NCI-H2171 (cell line): ENCODE measurements around the gene TIGD6.
"Not testable (repeated sequence)": the region's sequence is repeated elsewhere in the genome, so short reads cannot be mapped to it uniquely, and the experiment has no call there.

Source experiments
- DNase-seq: peaks from one replicate; lab custom pipeline; 2025; lab: John Stamatoyannopoulos, UW

Gene TIGD6

DNA sequence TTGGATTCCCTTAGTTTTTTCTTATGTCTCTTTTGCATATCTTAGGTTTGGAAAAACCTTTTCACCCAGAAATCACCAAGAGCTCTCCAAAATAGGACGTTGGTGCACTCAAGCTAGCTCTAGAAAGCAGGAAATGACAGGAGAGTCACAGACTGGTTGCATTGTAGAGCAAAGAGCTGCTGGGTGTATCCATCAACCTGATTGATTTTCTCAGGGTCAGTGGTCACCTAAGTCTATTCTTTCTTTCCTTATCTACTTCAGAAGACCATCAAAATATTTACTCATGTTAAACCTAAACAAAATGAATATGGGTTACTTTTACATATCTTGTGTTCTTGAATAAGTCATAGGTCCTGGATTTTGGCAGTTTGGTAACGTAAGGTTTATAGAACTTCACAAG is 25.0 kb downstream of the TIGD6 start:
- no peak for DNase-seq

DNA sequence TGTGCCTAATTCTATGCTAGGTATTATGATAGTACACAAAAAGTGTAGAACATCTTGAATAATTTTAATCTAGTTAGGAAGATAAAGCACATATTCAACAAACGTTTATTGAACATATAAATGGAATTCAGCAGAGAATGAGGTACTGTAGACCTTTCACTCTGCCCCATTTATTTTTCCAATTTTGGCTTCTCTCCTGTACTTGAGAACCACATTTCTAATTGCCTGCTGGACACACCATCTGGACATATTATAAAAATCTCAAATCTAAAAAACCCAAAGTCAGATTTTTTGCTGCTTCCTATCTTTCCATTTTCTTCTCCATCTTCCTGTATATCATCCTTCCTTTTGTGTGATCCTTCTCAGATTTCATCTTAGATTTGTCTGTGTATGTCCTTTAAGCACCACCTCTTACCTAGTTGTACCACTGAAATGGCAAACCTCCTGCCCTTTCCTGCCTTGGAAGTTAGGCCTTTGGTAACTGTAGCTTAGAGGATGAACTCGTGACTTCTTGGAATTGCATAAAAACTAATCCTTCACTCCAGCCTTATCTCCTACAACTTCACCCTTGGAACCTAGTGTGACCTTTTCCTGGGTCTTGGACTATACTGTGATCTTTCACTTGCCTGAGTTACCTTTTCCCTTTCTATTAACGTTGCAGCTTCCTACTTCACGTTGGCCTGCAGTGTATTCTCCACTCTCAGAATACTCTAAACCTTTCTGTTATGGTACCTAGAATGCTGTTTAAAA is 31.1 kb downstream of the TIGD6 start:
- DNase-seq: no peak

DNA sequence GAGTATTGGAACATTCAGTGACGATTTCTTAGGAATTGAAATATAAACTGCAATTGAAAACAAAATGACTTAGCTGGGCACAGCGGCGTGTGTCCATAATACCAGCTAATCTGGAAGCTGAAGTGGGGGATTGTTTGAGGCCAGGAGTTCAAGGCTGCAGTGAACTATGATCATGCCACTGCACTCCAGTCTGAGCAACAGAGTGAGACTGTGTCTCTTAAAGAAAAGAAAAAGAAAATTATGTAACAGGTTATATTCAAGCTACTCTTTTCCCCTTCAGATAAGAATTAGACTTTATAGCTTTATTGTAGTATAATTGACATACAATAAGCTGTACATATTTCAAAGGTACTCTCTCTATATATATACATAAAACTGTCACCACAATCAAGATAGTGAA is 33.5 kb downstream of the TIGD6 start:
- no peak for DNase-seq

DNA sequence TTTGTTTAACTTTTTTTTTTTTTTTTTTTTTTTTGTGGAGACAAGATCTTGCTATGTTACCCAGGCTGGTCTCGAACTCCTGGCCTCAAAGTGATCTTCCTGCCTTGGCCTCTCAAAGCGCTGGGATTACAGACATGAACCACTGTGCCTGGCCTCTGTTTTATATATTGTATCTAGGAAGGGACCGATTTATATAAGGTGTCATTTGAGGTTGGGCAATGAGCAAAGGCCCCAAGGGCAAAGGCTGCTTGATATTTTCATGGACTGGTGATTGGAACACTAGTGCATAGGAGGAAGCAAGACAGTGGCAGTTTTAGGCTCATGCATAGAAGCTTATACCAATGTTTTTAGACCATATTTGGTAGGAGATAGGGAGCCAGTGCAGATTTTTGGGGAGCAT is 36.7 kb downstream of the TIGD6 start:
- no peak for DNase-seq

DNA sequence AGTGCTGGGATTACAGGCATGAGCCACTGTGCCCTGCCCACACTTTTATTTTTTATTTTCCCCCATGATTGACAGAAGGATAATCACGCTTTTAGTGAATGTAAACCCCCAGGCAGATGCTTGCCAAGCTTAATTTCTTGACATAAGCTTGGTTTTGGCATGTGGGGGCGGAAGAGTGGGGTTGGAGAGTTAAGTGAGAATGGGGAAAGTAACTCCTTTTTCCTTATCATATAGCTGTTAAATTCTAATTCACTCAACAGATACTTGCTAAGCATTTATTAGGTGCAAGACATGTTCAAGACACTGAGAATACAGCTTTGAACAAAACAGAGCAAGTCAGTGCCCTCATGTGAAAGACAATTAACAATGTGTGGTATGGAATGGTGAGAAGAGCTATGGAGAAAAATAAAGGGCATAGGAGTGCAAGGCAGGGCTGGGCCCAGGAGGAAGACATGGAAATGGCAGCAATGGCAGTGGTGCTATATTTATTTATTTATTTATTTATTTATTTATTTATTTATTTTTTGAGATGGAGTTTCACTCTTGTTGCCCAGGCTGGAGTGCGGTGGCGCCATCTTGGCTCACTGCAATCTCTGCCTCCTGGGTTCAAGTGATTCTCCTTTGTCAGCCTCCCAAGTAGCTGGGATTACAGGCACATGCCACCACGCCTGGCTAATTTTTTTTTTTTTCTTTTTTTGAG is 37.7 kb downstream of the TIGD6 start:
- DNase-seq: no peak

DNA sequence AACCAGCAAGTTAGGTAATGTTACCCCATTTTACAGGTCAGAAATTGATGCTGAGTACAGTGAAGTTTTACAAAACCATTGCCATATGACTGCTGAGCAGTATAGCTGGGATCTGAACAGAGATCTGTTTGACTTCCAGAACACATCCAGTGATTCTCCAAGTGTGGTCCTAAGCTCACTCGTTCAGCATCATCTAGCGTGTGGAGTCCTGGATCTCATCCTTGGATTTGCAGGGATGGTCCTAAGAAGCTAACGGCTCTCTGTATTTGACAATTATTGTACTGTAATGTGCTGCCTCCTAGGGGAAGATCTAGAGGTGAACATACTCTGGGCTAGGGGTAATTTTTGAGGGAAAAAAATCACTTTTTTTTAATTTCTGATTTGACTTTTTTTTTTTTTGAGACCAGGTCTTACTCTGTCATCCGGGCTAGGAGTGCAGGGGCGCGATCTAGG is 38.5 kb downstream of the TIGD6 start:
- no peak for DNase-seq

DNA sequence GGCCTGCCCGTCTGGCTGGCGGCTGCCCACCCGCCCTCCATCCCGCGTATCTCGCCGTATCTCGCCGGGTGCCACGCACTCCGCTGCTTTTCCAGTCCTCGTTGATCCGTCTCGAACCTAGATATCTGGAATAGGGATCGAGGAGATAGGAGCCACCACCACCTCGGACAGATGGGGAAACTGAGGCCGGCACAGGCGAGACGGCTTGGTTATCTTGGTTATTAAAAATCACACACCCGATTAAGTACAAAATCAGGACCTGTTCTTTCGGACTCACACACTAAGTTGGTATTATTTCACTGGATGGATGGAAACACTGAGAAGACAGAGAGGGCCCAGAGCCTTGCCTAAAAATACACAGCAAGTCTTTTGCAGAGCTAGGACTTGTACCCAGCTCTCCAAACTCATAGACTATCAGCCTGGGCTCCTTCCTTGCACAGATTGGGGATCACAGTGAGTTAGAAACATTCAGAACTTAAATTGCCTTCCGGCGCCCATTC is 39.2 kb downstream of the TIGD6 start:
- DNase-seq: no peak

DNA sequence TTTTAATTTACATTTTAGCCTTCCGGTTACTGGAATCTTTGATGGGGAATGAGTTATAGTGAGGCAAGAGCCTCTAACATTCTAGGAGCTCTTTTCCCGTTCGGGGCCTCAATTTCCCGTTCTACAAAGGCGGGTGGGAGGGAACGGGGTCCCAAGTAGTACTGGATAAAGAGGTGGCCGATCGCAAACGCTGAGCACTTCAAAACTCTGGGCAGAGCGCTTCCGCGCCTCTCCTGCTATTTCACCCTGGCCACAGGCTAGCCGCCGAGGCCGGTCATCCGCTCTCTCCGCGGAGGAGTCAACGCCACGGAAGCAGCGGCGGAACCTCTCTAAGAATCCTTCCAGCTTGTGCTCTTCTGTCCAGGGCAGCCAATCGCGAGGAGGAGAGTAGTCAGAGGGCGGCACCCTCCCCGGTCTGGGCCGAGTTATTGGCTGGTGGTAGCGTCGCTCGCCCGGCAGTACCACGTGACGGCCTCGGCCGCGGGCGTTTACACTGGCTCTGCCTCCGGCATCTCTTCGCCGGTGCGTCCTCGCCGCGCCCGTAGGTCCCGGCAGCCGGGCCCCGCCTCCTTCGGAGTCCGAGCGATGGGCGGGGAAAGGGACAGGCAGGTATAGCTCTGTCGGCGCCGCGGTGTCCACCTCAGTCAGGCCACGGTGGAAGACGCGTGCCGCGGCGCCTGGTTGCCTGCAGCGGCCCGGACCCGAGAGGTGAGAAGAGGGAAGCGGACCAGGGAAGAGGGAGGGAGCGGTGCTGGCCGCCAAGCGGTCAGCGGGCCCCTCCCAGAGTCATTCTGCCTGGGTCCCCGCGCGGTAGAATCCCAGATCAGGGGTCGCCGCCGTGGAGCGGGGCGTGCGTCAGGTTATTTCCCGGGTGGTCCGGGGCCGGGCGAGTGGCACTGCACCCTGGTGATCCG is 39.9 kb downstream of the TIGD6 start, which contains the start of gene SLC26A2:
Gene SLC26A2 (plus strand): TSS at position 487 of the 914 bp plus-strand sequence. CDS start 16,895 bp downstream, outside the sequence.
- peak; percentile 84 for DNase-seq

DNA sequence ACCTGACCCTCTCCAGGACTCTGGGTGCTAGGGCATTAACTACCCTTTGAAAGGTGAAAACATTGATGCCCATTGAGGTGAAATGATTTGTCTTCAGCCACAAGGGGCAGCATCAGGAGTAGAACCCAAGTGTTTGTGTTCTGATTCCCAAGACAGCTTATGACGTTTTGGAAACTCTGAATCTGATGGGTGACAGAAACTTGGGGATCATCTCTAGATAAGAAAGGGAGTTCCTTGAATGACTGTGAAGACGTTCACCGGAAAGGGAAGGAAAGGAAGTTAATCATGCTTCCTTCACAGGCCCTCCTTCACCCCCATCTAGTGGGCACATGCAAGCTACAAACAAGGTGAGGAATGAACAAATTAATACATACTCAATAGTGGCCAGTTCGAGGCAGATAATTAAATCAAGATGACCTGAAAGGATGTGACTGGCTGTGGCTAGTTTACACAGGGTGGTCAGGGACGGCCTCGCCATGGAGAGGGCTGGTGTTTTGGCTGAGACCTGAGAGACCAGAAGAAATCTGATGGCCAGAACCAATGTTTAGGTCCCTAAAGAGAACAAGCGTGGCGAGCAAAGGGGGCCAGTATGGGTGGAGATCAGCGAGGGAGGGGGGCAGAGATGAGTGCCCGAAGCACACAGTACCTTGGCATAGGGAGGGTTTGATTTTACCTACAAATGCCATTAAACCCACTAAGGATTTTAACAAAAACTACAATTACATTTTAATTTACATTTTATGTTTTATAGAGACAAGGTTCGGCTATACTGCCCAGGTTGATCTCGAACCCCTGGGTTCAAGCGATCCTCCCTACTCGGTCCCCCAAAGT is 40.8 kb downstream of the TIGD6 start:
- DNase-seq: no peak

DNA sequence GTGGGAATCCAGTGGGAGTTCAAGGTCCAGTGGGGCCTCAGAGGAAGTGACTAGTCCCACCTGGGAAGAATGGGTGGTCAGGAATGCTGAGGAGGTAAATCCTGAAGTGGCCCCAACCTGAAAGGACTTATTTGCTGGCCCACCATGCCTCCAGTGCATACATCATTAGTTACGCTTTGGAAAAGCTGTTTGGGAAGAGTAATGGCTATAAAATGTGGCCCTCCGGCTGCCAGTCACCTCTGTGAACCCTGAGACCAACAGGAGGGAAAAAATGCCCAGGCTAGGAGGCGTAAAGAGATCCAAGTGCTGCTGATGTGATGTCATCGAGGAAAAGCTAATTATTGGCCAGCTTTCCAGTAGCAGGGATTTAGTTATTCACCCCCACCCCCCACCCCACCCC is 42.6 kb downstream of the TIGD6 start:
- DNase-seq: no peak

DNA sequence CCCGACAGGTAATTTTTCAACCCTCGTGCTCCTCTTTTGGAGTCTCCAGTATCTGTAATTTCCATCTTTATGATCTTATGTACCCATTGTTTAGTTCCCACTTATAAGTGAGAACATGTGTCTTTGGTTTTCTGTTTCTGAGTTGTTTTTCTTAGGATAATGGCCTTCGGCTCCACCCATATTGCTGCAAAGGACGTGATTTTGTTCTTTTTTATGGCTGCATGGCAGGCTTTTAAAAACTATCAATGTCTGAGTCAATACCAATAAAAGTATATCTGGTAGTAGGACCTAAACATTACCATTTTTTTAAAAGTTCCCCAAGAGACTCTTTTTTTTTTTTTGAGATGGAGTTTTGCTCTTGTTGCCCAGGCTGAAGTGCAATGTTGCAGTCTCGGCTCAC is 43.8 kb downstream of the TIGD6 start:
- no peak for DNase-seq

DNA sequence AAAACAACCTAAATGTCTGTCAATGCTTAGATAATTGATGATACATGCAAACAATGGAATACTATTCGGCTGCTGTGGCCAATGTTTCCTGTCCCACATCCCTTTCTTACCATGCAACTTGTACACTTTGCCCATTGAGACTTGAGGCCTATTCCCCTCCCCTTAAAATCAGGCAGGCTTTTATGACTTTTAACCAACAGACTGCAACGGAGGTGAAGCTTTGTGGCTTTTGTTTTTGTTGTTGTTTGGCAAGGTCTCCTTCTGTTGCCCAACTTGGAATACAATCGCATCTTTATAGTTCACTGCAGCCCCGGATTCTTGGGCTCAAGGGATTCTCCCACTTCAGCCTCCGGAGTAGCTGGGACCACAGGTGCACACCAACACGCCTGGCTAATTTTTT is 45.7 kb downstream of the TIGD6 start:
- no peak for DNase-seq

DNA sequence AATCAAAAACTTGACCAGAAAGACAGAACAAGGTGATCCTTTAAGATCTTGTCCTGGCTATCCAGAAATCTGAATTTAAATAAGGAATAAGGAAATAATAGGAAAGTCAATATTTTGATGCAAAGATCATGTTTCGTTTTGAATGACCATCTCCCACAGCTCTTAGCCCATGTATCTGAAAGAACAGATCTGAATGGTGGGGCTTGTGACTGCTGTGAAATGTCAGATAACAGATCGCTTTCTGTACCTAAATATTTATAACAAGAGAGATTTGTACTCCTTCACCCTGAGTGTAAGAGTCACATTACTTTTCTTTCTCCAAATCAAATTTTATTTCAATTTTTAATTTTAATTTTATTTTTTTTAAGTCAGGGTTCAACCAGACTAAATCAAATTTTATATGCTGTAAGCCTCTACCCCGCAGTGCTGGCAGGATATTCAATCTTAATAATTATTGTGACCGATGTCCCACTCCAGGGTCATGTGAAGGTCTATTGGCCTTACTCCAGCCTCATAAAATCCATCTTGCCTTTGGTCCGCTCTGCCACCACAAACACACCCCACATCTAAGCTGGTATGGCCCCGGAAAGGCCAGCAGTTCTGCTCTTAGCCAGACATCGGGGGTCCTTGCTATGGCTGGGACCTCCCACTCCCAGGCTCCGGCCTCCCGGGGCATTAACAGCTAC is 46.9 kb downstream of the TIGD6 start:
- no peak for DNase-seq

DNA sequence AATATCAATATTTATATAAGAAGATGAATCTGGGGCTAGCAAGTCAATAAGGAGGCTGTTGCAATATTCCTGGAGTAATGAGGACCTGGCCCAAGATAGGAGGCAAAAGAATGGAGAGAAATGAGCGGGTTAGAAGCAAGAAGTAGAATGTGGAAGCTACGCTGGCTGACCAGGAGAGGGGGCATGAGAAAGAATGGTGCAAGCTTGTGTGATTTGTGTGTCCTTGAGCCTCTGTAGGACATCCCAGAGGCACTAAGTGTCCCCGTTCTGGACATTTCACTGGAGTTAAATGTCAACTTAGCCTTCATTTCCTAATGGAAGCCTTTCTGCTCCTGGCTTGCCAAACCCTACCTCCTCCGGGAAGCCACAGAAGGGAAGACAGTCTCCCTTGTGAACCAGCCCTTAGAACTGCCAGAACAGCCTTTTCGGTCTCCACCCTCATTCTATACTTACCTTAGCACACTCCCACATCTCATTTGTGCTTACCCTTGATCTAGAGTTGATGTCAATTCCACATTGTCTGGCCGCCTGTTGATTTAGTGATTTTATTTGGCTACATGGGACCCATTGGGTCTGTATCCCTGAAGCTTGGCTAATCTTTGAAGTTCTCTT is 49.2 kb downstream of the TIGD6 start:
- no peak for DNase-seq

DNA sequence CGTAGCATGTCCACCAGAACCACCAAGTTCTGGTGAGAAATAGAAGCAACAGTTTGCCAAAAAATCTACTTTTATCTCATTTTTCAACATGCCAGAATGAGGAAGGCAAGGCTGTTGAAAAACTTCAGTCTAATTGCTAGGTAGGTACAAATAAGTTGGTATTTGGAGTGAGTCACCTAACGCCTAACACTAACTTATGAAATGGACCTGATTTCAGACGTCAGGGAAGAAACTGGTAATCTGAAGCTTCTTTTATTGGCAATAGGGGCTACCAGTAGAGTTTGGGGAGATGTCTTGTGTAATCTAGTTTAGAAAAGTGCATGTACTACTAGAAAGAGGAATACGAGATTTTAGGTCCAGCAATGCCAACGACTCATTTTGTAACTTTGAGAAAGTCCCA is 51.5 kb downstream of the TIGD6 start:
- no peak for DNase-seq

DNA sequence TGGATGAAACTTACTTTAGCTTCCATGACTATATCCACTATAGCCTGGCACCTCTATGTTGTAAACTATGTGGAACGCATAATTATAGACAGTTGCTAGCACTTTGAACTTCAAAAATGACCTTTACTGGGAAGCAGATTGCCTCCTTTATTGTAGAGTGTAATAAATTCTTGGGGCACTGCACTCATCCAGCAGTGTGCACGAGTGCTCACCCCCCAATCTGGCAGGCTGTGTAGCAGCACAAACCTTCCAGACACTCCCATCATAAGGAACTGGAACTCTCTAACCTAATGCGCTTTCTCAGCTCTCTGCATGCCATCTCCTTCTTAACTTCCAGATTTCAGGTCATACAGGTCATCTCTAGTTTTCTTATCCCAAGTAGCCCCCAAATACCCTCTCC is 54.3 kb downstream of the TIGD6 start:
- DNase-seq: no peak

DNA sequence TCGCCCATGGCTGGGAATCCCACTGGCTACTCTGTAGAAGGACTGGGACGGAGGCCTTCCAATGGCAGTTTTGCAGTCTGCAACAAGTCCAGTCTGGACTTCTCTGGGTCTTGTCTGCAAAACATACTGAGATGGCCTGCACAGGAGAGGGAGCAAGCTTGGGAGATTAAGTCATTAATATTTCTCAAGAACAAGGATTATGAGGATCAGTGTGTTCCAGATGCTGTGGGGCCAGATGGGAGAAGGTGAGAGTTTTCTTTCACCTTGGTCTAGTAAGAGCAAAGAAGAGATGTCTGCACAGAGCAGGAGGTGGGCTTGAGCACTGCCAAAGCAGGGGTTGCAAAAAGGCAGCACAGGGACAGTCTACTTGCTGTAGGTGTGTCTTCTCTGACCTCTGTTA is 55.8 kb downstream of the TIGD6 start, which contains the start of gene PDE6A:
Gene PDE6A (minus strand): TSS at position 128 of the 400 bp plus-strand sequence. CDS start 120 bp downstream, at position 8.
- DNase-seq: no peak

DNA sequence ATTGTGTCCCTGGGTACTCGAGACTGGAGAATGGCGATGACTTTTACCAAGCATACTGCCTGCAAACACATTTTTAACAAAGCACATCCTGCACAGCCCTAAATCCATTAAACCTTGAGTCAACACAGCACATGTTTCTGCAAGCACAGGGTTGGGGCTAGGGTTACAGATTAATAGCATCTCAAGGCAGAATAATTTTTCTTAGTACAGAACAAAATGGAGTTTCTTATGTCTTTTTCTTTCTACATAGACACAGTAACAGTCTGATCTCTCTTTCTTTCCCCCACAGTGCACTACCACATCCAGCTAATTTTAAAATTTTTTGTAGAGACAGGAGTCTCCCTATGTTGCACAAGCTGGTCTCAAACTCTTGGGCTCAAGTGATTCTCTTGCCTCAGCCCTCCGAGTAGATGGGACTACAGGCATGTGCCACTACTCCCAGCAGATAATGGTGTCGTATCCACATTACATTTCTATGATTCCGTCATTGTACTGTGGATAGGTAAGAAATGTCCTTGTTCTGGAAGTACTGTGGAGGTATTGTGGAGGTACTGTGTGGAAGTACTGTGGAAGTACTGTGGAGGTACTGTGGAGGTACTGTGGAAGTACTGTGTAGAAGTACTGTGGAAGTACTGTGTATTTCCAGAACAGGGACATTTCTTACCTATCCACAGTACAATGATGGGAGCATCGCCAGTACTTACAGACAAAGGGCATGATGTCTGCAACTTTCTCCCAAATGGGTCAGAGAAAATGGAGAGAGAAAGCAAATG is 57.1 kb downstream of the TIGD6 start:
- DNase-seq: not testable (repeated sequence)
